Neural progenitor cell (in vitro differentiated cells): ENCODE measurements around the gene URI1. TPM values are rescaled to one million over a fixed set of nuclear protein-coding genes. Genes with fewer than 3 reads are reported as not detected.

Experiments used
- DNase-seq: peaks from one replicate; pipeline ENCODE4 v3.0.0-alpha.2; 2016; ENCODE audit warnings: low spot score
- H2AFZ ChIP-seq: fragments of 200-600 bp; sonication (generic); replicated peaks from 2 replicates; pipeline ENCODE4 v1.6.1; 2016; ENCODE audit warnings: antibody characterized with exemption
- H3F3A ChIP-seq: fragments of 200-600 bp; sonication (generic); 2 replicates; pipeline ENCODE4 v1.6.1; 2016; ENCODE audit warnings: antibody characterized with exemption, low read depth
- H3K27ac ChIP-seq: fragments of 200-600 bp; sonication (generic); 2 replicates; pipeline ENCODE4 v1.5.1; 2016; ENCODE audit warnings: mild to moderate bottlenecking
- H3K27me3 ChIP-seq: fragments of 200-600 bp; sonication (generic); 2 replicates; pipeline ENCODE4 v1.6.1; 2016; ENCODE audit warnings: mild to moderate bottlenecking, moderate library complexity
- H3K36me3 ChIP-seq: fragments of 200-600 bp; sonication (generic); 2 replicates; pipeline ENCODE4 v1.5.1; 2016
- H3K4me1 ChIP-seq: fragments of 200-600 bp; sonication (generic); 2 replicates; pipeline ENCODE4 v1.6.1; 2016; ENCODE audit warnings: mixed run types
- H3K4me2 ChIP-seq: fragments of 200-600 bp; sonication (generic); 2 replicates; pipeline ENCODE4 v1.6.1; 2016
- H3K4me3 ChIP-seq: fragments of 200-600 bp; sonication (generic); 2 replicates; pipeline ENCODE4 v1.5.1; 2016
- H3K79me2 ChIP-seq: fragments of 200-600 bp; sonication (generic); 2 replicates; pipeline ENCODE4 v1.6.1; 2016; ENCODE audit warnings: low read depth
- H3K9ac ChIP-seq: fragments of 200-600 bp; sonication (generic); 2 replicates; pipeline ENCODE4 v1.6.1; 2016
- H3K9me3 ChIP-seq: fragments of 200-600 bp; sonication (generic); 2 replicates; pipeline ENCODE4 v1.5.1; 2016; ENCODE audit warnings: low read depth
- H4K20me1 ChIP-seq: fragments of 200-600 bp; sonication (generic); 2 replicates; pipeline ENCODE4 v1.6.1; 2016; ENCODE audit warnings: low read depth
- H3K27ac Mint-ChIP-seq: 3 replicates; pipeline ENCODE4 v1.8.0; 2021; ENCODE audit warnings: mixed read lengths
- H3K27me3 Mint-ChIP-seq: 2 replicates; pipeline ENCODE4 v1.8.0; 2022; ENCODE audit warnings: low read depth, mild to moderate bottlenecking, inconsistent platforms, moderate library complexity, mixed read lengths; ENCODE audit not compliant: insufficient read depth
- H3K36me3 Mint-ChIP-seq: 3 replicates; pipeline ENCODE4 v1.8.0; 2021; ENCODE audit warnings: mixed read lengths
- H3K4me1 Mint-ChIP-seq: 3 replicates; pipeline ENCODE4 v1.8.0; 2021; ENCODE audit warnings: mixed read lengths
- H3K4me3 Mint-ChIP-seq: 3 replicates; pipeline ENCODE4 v1.8.0; 2021; ENCODE audit warnings: mild to moderate bottlenecking, moderate library complexity, mixed read lengths
- H3K9me3 Mint-ChIP-seq: 3 replicates; pipeline ENCODE4 v1.8.0; 2020; ENCODE audit warnings: mixed read lengths
- CTCF ChIP-seq: fragments of 200-600 bp; sonication (generic); IDR thresholded peaks from 2 replicates; pipeline ENCODE4 v1.5.1; 2017; ENCODE audit warnings: antibody characterized with exemption, mild to moderate bottlenecking
- EZH2 ChIP-seq: fragments of 200-600 bp; sonication (generic); IDR thresholded peaks from 2 replicates; pipeline ENCODE4 v1.6.1; 2017; ENCODE audit warnings: antibody characterized with exemption, mild to moderate bottlenecking, moderate library complexity
- EZH2phosphoT487 ChIP-seq: fragments of 200-600 bp; sonication (generic); IDR thresholded peaks from 2 replicates; pipeline ENCODE4 v1.6.1; 2017; ENCODE audit warnings: antibody characterized with exemption
- small RNA-seq: library from RNA; depleted of rRNA; stranded (forward); fragments of <200 nt; gene quantifications from one replicate; pipeline ENCODE3, GENCODE V24; 2015
- total RNA-seq: library from RNA; depleted of rRNA; stranded (reverse); fragments of >200 nt; gene quantifications from 2 replicates; pipeline ENCODE4 v1.2.3, GENCODE V29; 2015; ENCODE audit warnings: low replicate concordance

The URI1 gene
- total RNA-seq, 1 donor from 2014 or later = 94.7 TPM

GRCh38 chr19:30064348-30064699, 122.3 kb downstream of the URI1 start:
- Mint-ChIP-seq H3K36me3 (no peaks in the 10 kb centered on the region), H3K4me1 (peaks cover 9% of the 10 kb centered on the region), H3K4me3 (no peak overlapping the region), H3K9me3 (peaks cover 8% of the 10 kb centered on the region), H3K27me3 (peaks cover 20% of the 10 kb centered on the region), H3K27ac (no peak overlapping the region)
- Histone ChIP-seq H3K4me2 (no peak overlapping the region), H3K27ac (no peak overlapping the region), H3K4me1 (peaks cover 14% of the 10 kb centered on the region), H2AFZ (no peak overlapping the region), H3K9ac (no peak overlapping the region), H3K4me3 (no peak overlapping the region), H3F3A (peaks cover 2% of the 10 kb centered on the region), H3K27me3 (no peaks in the 10 kb centered on the region), H4K20me1 (no peaks in the 10 kb centered on the region), H3K79me2 (no peaks in the 10 kb centered on the region), H3K36me3 (no peaks in the 10 kb centered on the region), H3K9me3 (no peaks in the 10 kb centered on the region)
- DNase-seq = no peak
- TF ChIP-seq EZH2phosphoT487 (no peak), CTCF (no peak)

- Histone ChIP-seq H3K4me3 (no peak overlapping the region), H3K36me3 (no peaks in the 10 kb centered on the region), H4K20me1 (no peaks in the 10 kb centered on the region), H3K79me2 (no peaks in the 10 kb centered on the region), H3K9ac (no peak overlapping the region), H3K27ac (no peak overlapping the region), H3F3A (peaks cover 8% of the 10 kb centered on the region), H3K4me2 (no peak overlapping the region), H3K9me3 (no peaks in the 10 kb centered on the region), H3K27me3 (no peaks in the 10 kb centered on the region), H3K4me1 (peaks cover 19% of the 10 kb centered on the region), H2AFZ (no peak overlapping the region)
- no peak for TF ChIP-seq EZH2phosphoT487
- Mint-ChIP-seq H3K36me3 (no peaks in the 10 kb centered on the region), H3K27me3 (peaks cover 21% of the 10 kb centered on the region), H3K9me3 (peaks cover 8% of the 10 kb centered on the region), H3K27ac (no peak overlapping the region), H3K4me1 (peaks cover 10% of the 10 kb centered on the region), H3K4me3 (no peak overlapping the region)
- no peak for DNase-seq
Measured at GRCh38 chr19:30064771-30065494, 122.9 kb downstream of the URI1 start.

- H4K20me1 ChIP-seq = no peaks in the 10 kb centered on the region
- no peak overlapping the region for H3K4me2 ChIP-seq
- H3K4me3 Mint-ChIP-seq = no peak overlapping the region
- H3K36me3 ChIP-seq = no peaks in the 10 kb centered on the region
- no peak for TF ChIP-seq CTCF
- no peak for TF ChIP-seq EZH2
- no peak for TF ChIP-seq EZH2phosphoT487
- H3K9me3 ChIP-seq = no peaks in the 10 kb centered on the region
- DNase-seq = no peak
- peaks cover 26% of the 10 kb centered on the region for H3K27me3 Mint-ChIP-seq
- peaks cover 18% of the 10 kb centered on the region for H3F3A ChIP-seq
- H3K9me3 Mint-ChIP-seq = peaks cover 8% of the 10 kb centered on the region
- H3K36me3 Mint-ChIP-seq = no peaks in the 10 kb centered on the region
- H3K9ac ChIP-seq = no peak overlapping the region
- no peak overlapping the region for H3K27ac ChIP-seq
- no peak overlapping the region for H3K27ac Mint-ChIP-seq
- no peak overlapping the region for H3K4me3 ChIP-seq
- peaks cover 18% of the 10 kb centered on the region for H3K4me1 ChIP-seq
- H3K4me1 Mint-ChIP-seq = peaks cover 15% of the 10 kb centered on the region
- H2AFZ ChIP-seq = no peak overlapping the region
- no peaks in the 10 kb centered on the region for H3K79me2 ChIP-seq
- H3K27me3 ChIP-seq = no peaks in the 10 kb centered on the region
Measured at GRCh38 chr19:30065680-30066606, 123.9 kb downstream of the URI1 start.

Small RNA genes lying within 50 kb of the gene (small RNA-seq; reads per million reads assigned to genes)
- not detected for gene AC008798.1
- gene TAF9P3 = not detected

Other genes starting within 250 kb of the URI1 start
- 27.5 and 28.2 TPM in 2 replicates for gene C19orf12, start 227.0 kb upstream of the URI1 start, total RNA-seq
- gene CCNE1, start 130.2 kb upstream of the URI1 start, total RNA-seq = 31.4 and 34.5 TPM in 2 replicates